Measurements from ENCODE around the gene MAP4K3. TPM values are rescaled to one million over a fixed set of nuclear protein-coding genes. Genes with fewer than 3 reads are reported as not detected.
"Not testable (repeated sequence)": the region's sequence is repeated elsewhere in the genome, so short reads cannot be mapped to it uniquely, and the experiment has no call there.

The MAP4K3 gene
- polyA plus RNA-seq, 2 of the 4 experiments (the other 2 are of a cell fraction) = 15.8 to 44.6 TPM

DNA sequence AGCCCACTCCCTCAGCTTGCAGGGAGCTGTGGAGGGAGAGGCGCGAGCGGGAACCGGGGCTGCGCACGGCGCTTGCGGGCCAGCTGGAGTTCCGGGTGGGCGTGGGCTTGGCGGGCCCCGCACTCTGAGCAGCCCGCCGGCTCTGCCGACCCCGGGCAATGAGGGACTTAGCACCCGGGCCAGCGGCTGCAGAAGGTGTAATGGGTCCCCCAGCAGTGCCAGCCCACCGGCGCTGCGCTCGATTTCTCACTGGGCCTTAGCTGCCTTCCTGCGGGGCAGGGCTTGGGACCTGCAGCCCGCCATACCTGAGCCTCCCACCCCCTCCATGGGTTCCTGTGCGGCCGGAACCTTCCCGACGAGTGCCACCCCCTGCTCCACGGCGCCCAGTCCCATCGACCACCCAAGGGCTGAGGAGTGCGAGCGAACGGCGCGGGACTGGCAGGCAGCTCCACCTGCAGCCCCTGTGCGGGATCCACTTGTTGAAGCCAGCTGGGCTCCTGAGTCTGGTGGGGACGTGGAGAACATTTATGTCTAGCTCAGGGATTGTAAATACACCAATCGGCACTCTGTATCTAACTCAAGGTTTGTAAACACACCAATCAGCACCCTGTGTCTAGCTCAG lies 192.7 kb downstream of the MAP4K3 start:
- DNase-seq (ENCODE audit: low read depth in 1 of 2, low spot score in 1 of 2); ATAC-seq; H3K4me3 ChIP-seq; H3K4me2 ChIP-seq; H3K27ac ChIP-seq; POLR2A ChIA-PET; FAIRE-seq; H3K9me3 ChIP-seq; H3K4me1 ChIP-seq: not testable (repeated sequence)
- CTCF ChIA-PET = interaction anchor here (1.1 kb wide), 1 partner anchor 20 kb away, joined by 3 read pairs; no protein-coding TSS in a partner anchor
- WGBS (ENCODE audit: missing lambda C conversion rate) = 92% methylated on average over 28 of the region's 39 CpGs

DNA sequence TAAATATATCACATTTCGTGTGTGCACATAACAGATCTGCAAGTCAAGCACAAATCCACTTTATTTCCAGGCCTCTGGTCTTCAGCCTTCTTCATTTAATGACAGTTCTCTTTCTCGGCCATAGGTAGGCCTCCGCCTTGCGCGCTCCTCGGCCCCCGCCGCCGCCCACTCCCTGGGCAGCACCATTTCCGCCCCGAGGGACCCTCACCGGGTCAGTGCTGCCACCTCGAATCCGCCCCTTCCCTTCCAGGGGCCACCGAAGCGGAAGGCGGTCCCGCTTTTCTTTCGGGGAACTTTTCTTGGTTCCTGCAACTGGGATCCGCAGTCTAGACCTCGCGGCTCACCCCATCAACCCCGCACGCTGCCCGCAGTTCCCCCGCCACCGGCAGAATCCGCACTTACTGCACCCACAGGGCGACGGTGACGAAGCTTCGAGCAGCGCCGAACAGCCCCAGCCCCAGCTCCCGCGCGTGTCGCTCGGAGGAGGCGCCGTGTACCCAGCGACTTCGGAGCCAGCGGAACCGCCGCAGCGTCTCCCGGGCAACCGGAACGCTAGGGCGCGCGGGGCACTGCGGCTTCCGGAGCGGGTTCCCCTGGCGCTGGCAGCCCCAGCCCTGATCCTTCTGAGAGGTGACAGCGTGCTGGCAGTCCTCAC lies 193.5 kb downstream of the MAP4K3 start, which contains the start of gene CDKL4:
Gene CDKL4 (minus strand): TSS at position 502 of the 655 bp plus-strand sequence.
- WGBS (ENCODE audit: missing lambda C conversion rate) = 92% methylated on average over 58 of the region's 58 CpGs
- CTCF ChIA-PET = interaction anchor here (2.3 kb wide), 1 partner anchor 14 kb away, joined by 9 read pairs; no protein-coding TSS in a partner anchor
- FAIRE-seq (no peak), DNase-seq (ENCODE audit: low read depth in 1 of 2, low spot score in 1 of 2) (no peak), ATAC-seq (peak in 1 of 2 experiments; percentile 45; a peak in 3 of 6 replicates)
- Histone ChIP-seq H3K9me3 (no peaks in the 10 kb centered on the region), H3K4me3 (no peak within 1 kb of the TSS), H3K27ac (no peak within 1 kb of the TSS), H3K4me1 (no peaks in the 10 kb centered on the region), H3K4me2 (no peak within 1 kb of the TSS)
- POLR2A ChIA-PET = no interaction called here
- TF ChIP-seq HOXB5 (CRISPR knock-in tag; IDR thresholded peaks at IDR 0.05) = no peak
- no peak for TF ChIP-seq MYC (IDR thresholded peaks at IDR 0.05; ENCODE audit: borderline replicate concordance, low read length)
- TF ChIP-seq, protein P1, sequence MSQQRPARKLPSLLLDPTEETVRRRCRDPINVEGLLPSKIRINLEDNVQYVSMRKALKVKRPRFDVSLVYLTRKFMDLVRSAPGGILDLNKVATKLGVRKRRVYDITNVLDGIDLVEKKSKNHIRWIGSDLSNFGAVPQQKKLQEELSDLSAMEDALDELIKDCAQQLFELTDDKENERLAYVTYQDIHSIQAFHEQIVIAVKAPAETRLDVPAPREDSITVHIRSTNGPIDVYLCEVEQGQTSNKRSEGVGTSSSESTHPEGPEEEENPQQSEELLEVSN (IDR thresholded peaks at IDR 0.05; ENCODE audit: borderline replicate concordance, low read depth) = no peak
- TF ChIP-seq, protein P2, sequence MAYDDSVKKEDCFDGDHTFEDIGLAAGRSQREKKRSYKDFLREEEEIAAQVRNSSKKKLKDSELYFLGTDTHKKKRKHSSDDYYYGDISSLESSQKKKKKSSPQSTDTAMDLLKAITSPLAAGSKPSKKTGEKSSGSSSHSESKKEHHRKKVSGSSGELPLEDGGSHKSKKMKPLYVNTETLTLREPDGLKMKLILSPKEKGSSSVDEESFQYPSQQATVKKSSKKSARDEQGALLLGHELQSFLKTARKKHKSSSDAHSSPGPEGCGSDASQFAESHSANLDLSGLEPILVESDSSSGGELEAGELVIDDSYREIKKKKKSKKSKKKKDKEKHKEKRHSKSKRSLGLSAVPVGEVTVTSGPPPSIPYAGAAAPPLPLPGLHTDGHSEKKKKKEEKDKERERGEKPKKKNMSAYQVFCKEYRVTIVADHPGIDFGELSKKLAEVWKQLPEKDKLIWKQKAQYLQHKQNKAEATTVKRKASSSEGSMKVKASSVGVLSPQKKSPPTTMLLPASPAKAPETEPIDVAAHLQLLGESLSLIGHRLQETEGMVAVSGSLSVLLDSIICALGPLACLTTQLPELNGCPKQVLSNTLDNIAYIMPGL (CRISPR knock-in tag; IDR thresholded peaks at IDR 0.05; ENCODE audit: borderline replicate concordance) = no peak
- TF ChIP-seq RNF2 (IDR thresholded peaks at IDR 0.05; ENCODE audit: borderline replicate concordance, low read depth) = no peak
- no peak for TF ChIP-seq CEBPB (IDR thresholded peaks at IDR 0.05)
- TF ChIP-seq, protein P3, sequence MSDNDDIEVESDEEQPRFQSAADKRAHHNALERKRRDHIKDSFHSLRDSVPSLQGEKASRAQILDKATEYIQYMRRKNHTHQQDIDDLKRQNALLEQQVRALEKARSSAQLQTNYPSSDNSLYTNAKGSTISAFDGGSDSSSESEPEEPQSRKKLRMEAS (IDR thresholded peaks at IDR 0.05) = no peak
- no peak for TF ChIP-seq ESRRA (IDR thresholded peaks at IDR 0.05; ENCODE audit: borderline replicate concordance, low read length)
- TF ChIP-seq ZFP36 (IDR thresholded peaks at IDR 0.05; ENCODE audit: borderline replicate concordance, partially characterized antibody) = no peak
- no peak for TF ChIP-seq MAZ (IDR thresholded peaks at IDR 0.05; ENCODE audit: borderline replicate concordance, low read depth, low read length)
- TF ChIP-seq GATA3 (IDR thresholded peaks at IDR 0.05; ENCODE audit: borderline replicate concordance) = no peak
- TF ChIP-seq KDM5A (IDR thresholded peaks at IDR 0.05) = no peak
- TF ChIP-seq HOXA7 (CRISPR knock-in tag; IDR thresholded peaks at IDR 0.05) = no peak
- TF ChIP-seq HDAC2 (IDR thresholded peaks at IDR 0.05) = no peak
- TF ChIP-seq ZNF302 (CRISPR knock-in tag; IDR thresholded peaks at IDR 0.05) = no peak

DNA sequence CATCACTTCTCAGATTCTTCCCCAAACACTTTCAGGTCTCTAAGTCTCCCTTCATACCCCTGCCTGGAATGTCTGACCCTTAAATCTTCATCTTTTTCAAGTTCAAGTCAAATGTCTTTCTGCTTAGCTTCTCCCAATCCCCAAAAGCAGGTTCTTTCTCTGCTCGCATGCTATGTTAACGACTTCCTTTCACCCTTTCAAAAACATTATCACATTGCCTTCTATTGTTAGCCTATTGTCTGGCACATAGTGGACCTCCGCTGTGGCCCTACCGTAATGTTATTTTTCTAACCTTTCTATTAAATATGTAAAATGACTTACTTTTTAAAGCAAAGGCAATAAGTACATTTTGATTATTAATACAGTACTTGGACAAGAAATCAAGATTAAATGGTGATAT lies 195.5 kb downstream of the MAP4K3 start:
- Histone ChIP-seq H3K9me3 (no peaks in the 10 kb centered on the region), H3K4me3 (no peak overlapping the region), H3K27ac (no peak overlapping the region), H3K4me2 (no peak overlapping the region), H3K4me1 (no peaks in the 10 kb centered on the region)
- DNase-seq (ENCODE audit: low read depth in 1 of 2, low spot score in 1 of 2) (no peak), ATAC-seq (no peak), FAIRE-seq (no peak)
- ChIA-PET POLR2A (no interaction called here), CTCF (interaction anchor here (0.6 to 2.3 kb wide), 6 partner anchors 10 to 444 kb away, joined by 3 to 9 read pairs (median 4); no protein-coding TSS in a partner anchor)
- TF ChIP-seq RFX5 (IDR thresholded peaks at IDR 0.05) = no peak
- TF ChIP-seq POLR2AphosphoS2 (conservative IDR thresholded peaks at IDR 0.05; ENCODE audit: low read length) = no peak
- TF ChIP-seq HOXB5 (CRISPR knock-in tag; IDR thresholded peaks at IDR 0.05) = no peak
- no peak for TF ChIP-seq ZFP36 (IDR thresholded peaks at IDR 0.05; ENCODE audit: borderline replicate concordance, partially characterized antibody)
- no peak for TF ChIP-seq KDM1A (IDR thresholded peaks at IDR 0.05; ENCODE audit: low read depth)
- no peak for TF ChIP-seq HOXA7 (CRISPR knock-in tag; IDR thresholded peaks at IDR 0.05)
- no peak for TF ChIP-seq KDM5A (IDR thresholded peaks at IDR 0.05)
- TF ChIP-seq, protein P3 (IDR thresholded peaks at IDR 0.05) = no peak
- no peak for TF ChIP-seq RNF2 (IDR thresholded peaks at IDR 0.05; ENCODE audit: borderline replicate concordance, low read depth)
- 86% methylated on average over 4 of the region's 4 CpGs for WGBS (ENCODE audit: missing lambda C conversion rate)
